ENCODE measurements around the gene FGGY. TPM values are rescaled to one million over a fixed set of nuclear protein-coding genes. Genes with fewer than 3 reads are reported as not detected.
"Not testable (repeated sequence)": the region's sequence is repeated elsewhere in the genome, so short reads cannot be mapped to it uniquely, and the experiment has no call there.

Gene FGGY
- total RNA-seq, 4 donors from 2014 or later: 12.4 to 17.5 (median 16.1) TPM

DNA sequence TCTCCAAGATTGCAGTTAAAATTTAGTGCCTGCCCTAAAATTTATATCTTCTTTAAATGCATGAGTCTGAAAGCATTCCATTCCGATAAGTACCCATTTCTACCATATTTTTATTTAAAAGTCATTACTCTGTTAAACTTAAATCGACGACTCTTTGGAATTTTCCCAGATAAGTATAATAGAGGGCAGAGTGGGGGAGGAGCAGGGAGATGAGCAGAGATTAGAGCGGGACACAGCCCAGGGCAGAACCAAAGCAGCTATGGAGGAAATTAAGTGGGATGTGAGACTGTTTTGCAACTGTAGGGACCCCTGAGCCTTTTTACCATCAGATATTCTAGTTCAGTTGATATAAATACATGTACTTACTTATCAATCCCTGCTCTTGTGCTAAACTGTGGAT, 257.9 kb downstream of the FGGY start:
- no peak overlapping the region for H3K27ac ChIP-seq
- TF ChIP-seq EP300 (IDR thresholded peaks at IDR 0.05): no peak
- H3K4me1 ChIP-seq: no peaks in the 10 kb centered on the region
- H3K27me3 ChIP-seq: no peaks in the 10 kb centered on the region
- no peak for DNase-seq (ENCODE audit: low spot score in 2 of 2)
- H3K36me3 ChIP-seq: no peaks in the 10 kb centered on the region
- WGBS: 94% methylated on average over 4 of the region's 4 CpGs
- peaks cover 4% of the 10 kb centered on the region for H3K9me3 ChIP-seq
- H3K4me3 ChIP-seq: no peak overlapping the region

DNA sequence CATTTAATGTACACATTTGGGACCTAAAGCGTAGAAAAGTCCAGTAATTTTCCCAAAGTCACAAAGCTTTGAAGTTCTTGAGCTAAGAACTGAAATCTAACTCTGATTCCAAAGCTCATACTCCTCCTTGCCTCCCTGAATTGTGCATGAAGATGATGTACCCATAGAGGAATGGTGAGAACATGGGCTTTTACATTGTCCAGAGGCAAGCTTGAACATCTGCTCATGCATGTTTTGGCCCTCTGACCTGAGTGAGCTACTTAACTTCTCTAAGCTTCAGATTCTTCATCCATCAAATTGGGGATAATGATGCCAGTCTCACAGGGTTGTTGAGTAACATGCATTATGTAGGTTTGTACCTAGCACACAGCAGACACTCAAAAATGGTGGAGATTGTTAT, 259.5 kb downstream of the FGGY start:
- DNase-seq (ENCODE audit: low spot score in 2 of 2): no peak
- Histone ChIP-seq H3K36me3 (no peaks in the 10 kb centered on the region), H3K27ac (no peak overlapping the region), H3K4me3 (no peak overlapping the region), H3K27me3 (no peaks in the 10 kb centered on the region), H3K4me1 (no peaks in the 10 kb centered on the region), H3K9me3 (peaks cover 4% of the 10 kb centered on the region)
- TF ChIP-seq, protein P1, sequence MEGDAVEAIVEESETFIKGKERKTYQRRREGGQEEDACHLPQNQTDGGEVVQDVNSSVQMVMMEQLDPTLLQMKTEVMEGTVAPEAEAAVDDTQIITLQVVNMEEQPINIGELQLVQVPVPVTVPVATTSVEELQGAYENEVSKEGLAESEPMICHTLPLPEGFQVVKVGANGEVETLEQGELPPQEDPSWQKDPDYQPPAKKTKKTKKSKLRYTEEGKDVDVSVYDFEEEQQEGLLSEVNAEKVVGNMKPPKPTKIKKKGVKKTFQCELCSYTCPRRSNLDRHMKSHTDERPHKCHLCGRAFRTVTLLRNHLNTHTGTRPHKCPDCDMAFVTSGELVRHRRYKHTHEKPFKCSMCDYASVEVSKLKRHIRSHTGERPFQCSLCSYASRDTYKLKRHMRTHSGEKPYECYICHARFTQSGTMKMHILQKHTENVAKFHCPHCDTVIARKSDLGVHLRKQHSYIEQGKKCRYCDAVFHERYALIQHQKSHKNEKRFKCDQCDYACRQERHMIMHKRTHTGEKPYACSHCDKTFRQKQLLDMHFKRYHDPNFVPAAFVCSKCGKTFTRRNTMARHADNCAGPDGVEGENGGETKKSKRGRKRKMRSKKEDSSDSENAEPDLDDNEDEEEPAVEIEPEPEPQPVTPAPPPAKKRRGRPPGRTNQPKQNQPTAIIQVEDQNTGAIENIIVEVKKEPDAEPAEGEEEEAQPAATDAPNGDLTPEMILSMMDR (IDR thresholded peaks at IDR 0.05): no peak
- no peak for TF ChIP-seq EP300 (IDR thresholded peaks at IDR 0.05)
- TF ChIP-seq POLR2A (IDR thresholded peaks at IDR 0.05): no peak
- TF ChIP-seq POLR2AphosphoS5 (IDR thresholded peaks at IDR 0.05): no peak
- 96% methylated on average over 1 of the region's 1 CpG for WGBS

DNA sequence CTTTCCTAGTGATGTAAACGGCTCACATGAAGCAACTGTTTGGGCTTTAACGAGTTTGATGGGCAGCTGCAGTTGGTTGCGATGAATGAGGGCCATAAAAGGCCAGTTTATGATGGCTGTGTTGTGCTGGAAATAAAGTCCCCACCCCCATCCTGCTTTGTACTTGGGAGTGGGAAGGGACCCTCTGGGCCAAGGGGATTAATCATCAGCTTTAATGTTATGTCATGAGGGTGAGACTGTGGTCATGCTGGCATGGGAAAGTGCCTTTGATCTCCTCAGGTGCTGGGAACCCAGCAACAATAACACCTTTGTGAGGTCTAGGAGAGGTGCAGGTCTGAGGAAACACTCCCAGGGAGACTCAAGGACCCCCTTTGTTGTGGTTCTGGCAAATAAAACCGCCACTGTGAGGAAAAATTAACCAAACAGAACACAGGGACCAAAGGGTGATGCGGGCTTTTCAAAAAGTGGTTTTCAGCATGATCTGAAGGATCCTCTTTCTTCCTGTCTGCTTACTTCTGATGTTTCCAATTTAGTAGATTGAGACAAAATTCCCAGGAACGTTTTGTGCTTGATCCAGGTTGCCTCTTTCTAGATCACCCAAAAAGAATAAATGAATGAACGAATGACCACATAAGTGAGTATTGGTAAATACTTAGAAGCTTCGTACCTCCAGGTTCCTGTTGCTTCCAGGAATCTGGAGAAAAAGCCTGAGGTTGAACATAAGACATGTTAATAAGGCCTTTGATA, 260.1 kb downstream of the FGGY start:
- H3K27ac ChIP-seq: no peak overlapping the region
- no peak for TF ChIP-seq POLR2A (IDR thresholded peaks at IDR 0.05)
- TF ChIP-seq, protein P1 (IDR thresholded peaks at IDR 0.05): no peak
- no peak for TF ChIP-seq POLR2AphosphoS5 (IDR thresholded peaks at IDR 0.05)
- TF ChIP-seq EP300 (IDR thresholded peaks at IDR 0.05): no peak
- H3K9me3 ChIP-seq: peaks cover 4% of the 10 kb centered on the region
- H3K36me3 ChIP-seq: no peaks in the 10 kb centered on the region
- DNase-seq (ENCODE audit: low spot score in 2 of 2): no peak
- no peak overlapping the region for H3K4me3 ChIP-seq
- H3K27me3 ChIP-seq: no peaks in the 10 kb centered on the region
- H3K4me1 ChIP-seq: no peaks in the 10 kb centered on the region
- WGBS: 77% methylated on average over 8 of the region's 8 CpGs

DNA sequence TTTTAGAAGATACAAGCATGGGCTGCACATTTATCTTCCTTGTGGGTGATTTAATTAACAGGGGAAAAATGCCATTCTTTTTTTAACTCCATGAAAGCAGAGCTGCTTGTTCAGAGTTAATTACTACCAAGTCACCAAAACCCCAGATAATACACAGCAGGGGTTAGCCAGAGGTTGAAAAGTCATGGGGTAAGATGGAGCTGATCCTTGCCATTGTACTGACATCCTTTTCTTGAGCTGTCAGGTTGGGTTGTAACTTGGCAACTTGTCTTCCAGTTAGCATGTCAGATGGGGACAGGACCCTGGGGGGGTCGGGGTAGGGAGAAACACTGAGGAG, 260.6 kb downstream of the FGGY start:
- no peak overlapping the region for H3K27ac ChIP-seq
- H3K4me1 ChIP-seq: no peaks in the 10 kb centered on the region
- H3K27me3 ChIP-seq: no peaks in the 10 kb centered on the region
- H3K9me3 ChIP-seq: peaks cover 4% of the 10 kb centered on the region
- DNase-seq (ENCODE audit: low spot score in 2 of 2): no peak
- no peak overlapping the region for H3K4me3 ChIP-seq
- WGBS: 67% methylated on average over 1 of the region's 1 CpG
- TF ChIP-seq POLR2A (IDR thresholded peaks at IDR 0.05) (no peak), EP300 (IDR thresholded peaks at IDR 0.05) (no peak), POLR2AphosphoS5 (IDR thresholded peaks at IDR 0.05) (no peak)
- TF ChIP-seq, protein P1 (IDR thresholded peaks at IDR 0.05): no peak
- no peaks in the 10 kb centered on the region for H3K36me3 ChIP-seq

DNA sequence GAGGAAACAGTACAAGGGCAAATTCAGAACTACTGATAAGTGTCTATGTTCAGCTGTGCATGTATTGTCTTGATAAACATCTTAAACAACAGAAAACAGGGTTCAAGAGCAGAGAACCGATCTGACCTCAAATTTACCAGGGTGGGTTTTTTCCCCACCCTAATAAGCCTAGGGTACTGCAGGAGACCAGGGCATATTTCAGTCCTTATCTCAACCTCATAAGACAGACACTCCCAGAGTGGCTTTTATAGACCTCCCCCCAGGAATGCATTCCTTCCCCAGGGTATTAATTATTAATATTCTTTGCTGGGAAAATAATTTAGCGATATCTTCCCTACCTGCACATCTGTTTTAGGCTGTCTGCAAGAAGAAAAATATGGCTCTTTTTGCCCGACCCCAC, 261.7 kb downstream of the FGGY start:
- WGBS: 95% methylated on average over 3 of the region's 3 CpGs
- H3K27ac ChIP-seq; H3K27me3 ChIP-seq; H3K4me3 ChIP-seq; H3K36me3 ChIP-seq; H3K9me3 ChIP-seq; H3K4me1 ChIP-seq; DNase-seq (ENCODE audit: low spot score in 2 of 2): not testable (repeated sequence)

DNA sequence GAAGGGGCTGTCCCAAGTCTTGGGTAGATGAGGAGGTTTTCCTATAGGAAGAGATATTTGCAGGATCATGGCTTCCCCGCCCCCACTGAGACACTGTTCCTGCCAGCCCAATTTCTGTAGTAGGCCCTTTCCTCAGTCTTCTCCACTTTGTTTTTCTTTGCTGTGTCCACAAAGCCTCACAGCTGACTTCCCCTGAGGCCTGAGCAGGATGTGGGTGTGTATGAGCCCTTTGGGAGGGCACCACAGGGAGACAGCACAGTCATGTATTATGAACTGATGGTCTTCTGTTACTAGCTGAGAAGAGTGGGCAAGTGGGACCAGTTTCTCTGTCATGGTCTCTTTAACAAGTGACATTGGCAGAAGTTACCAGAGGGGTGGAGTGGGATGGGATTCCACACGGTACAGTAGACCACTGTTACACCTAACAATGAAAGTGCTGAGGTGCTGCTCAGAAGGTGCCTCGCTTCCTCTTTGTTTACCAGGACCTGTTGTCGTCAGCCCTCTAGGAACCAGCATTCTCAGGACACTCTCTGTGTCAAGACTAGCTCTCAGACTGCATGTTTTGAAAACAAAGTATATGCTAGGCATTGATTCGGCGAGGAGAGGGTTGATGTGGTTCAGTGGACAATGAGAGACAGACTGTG, 264.0 kb downstream of the FGGY start:
- Histone ChIP-seq H3K36me3 (no peaks in the 10 kb centered on the region), H3K27me3 (no peaks in the 10 kb centered on the region), H3K4me3 (no peak overlapping the region), H3K4me1 (peaks cover 5% of the 10 kb centered on the region), H3K27ac (no peak overlapping the region), H3K9me3 (peaks cover 4% of the 10 kb centered on the region)
- TF ChIP-seq POLR2AphosphoS5 (IDR thresholded peaks at IDR 0.05): no peak
- no peak for TF ChIP-seq EP300 (IDR thresholded peaks at IDR 0.05)
- TF ChIP-seq, protein P1 (IDR thresholded peaks at IDR 0.05): no peak
- TF ChIP-seq POLR2A (IDR thresholded peaks at IDR 0.05): no peak
- WGBS: 95% methylated on average over 6 of the region's 6 CpGs
- DNase-seq (ENCODE audit: low spot score in 2 of 2): no peak
